IMR-90 (cell line): Measurements from ENCODE around the gene DUSP22. TPM values are rescaled to one million over a fixed set of nuclear protein-coding genes. Genes with fewer than 3 reads are reported as not detected.

Experiments used
- ATAC-seq: fragments of 200-7000 bp; cut with Tn5 transposase; 2 replicates; pipeline ENCODE4 v1.9.1; 2020; ENCODE audit warnings: low read depth, mild to moderate bottlenecking, moderate library complexity
- BruUV-seq: library from RNA; stranded (reverse); fragments of 400-500 nt; replicated peaks from 2 replicates; lab custom pipeline; 2021; lab: Mats Ljungman, UMichigan
- CTCF ChIA-PET: fragments of 300-600 bp; formaldehyde crosslinking; extraction: SDS; loops from one replicate; lab custom pipeline; 2021; ENCODE audit warnings: antibody characterized with exemption; lab: Yijun Ruan, JAX
- POLR2A ChIA-PET: fragments of 300-600 bp; sonication (Branson Sonifier 250); formaldehyde crosslinking; loops from one replicate; lab custom pipeline; 2022; ENCODE audit warnings: antibody characterized with exemption; ENCODE audit not compliant: unreplicated experiment; lab: Charles Lee
- DNase-seq: peaks from one replicate; pipeline ENCODE4 v3.0.0; 2013
- H2AFZ ChIP-seq: replicated peaks from 2 replicates; pipeline ENCODE3; 2013; ENCODE audit warnings: low read length, mild to moderate bottlenecking; ENCODE audit not compliant: poor library complexity
- H2AK5ac ChIP-seq: 2 replicates; pipeline ENCODE4 v1.6.1; 2013; ENCODE audit warnings: low read depth, low read length, inconsistent platforms
- H2AK9ac ChIP-seq: replicated peaks from 2 replicates; pipeline ENCODE3; 2013; ENCODE audit warnings: mild to moderate bottlenecking, low read depth, low read length, moderate library complexity; ENCODE audit not compliant: poor library complexity
- H2BK120ac ChIP-seq: 2 replicates; pipeline ENCODE4 v1.6.1; 2013; ENCODE audit warnings: low read depth, low read length, inconsistent platforms
- H2BK15ac ChIP-seq: 3 replicates; pipeline ENCODE4 v1.6.1; 2013; ENCODE audit warnings: low read depth, low read length, inconsistent platforms
- H2BK20ac ChIP-seq: 2 replicates; pipeline ENCODE4 v1.6.1; 2013; ENCODE audit warnings: low read depth, mild to moderate bottlenecking, inconsistent platforms, low read length, moderate library complexity
- H2BK5ac ChIP-seq: 2 replicates; pipeline ENCODE4 v1.6.1; 2013; ENCODE audit warnings: mild to moderate bottlenecking, low read depth, low read length, inconsistent platforms; ENCODE audit not compliant: poor library complexity, severe bottlenecking
- H3K14ac ChIP-seq: replicated peaks from 2 replicates; pipeline ENCODE4 v1.6.1; 2013; ENCODE audit warnings: low read depth, low read length, inconsistent platforms
- H3K18ac ChIP-seq: 2 replicates; pipeline ENCODE4 v1.6.1; 2013; ENCODE audit warnings: low read depth, low read length, control low read depth
- H3K23ac ChIP-seq: 2 replicates; pipeline ENCODE4 v1.6.1; 2013; ENCODE audit warnings: low read depth, low read length, inconsistent platforms
- H3K27ac ChIP-seq: 2 replicates; pipeline ENCODE4 v1.5.1; 2013; ENCODE audit warnings: mild to moderate bottlenecking, control low read depth, low read length; ENCODE audit not compliant: insufficient read depth
- H3K27me3 ChIP-seq: 2 replicates; pipeline ENCODE4 v1.6.1; 2013; ENCODE audit warnings: low read length; ENCODE audit not compliant: control insufficient read depth, insufficient read depth
- H3K36me3 ChIP-seq: 2 replicates; pipeline ENCODE4 v1.6.1; 2013; ENCODE audit warnings: low read length, mixed read lengths; ENCODE audit not compliant: control insufficient read depth, insufficient read depth
- H3K4ac ChIP-seq: 2 replicates; pipeline ENCODE4 v1.6.1; 2013; ENCODE audit warnings: low read depth, low read length, inconsistent platforms
- H3K4me1 ChIP-seq: 2 replicates; pipeline ENCODE4 v1.6.1; 2013; ENCODE audit warnings: low read length, mixed read lengths; ENCODE audit not compliant: control insufficient read depth, insufficient read depth
- H3K4me2 ChIP-seq: 2 replicates; pipeline ENCODE4 v1.6.1; 2013; ENCODE audit warnings: low read depth, mild to moderate bottlenecking, control low read depth, low read length, moderate library complexity
- H3K4me3 ChIP-seq: 2 replicates; pipeline ENCODE4 v1.5.1; 2013; ENCODE audit warnings: low read depth, mild to moderate bottlenecking, control low read depth, low read length, moderate library complexity; ENCODE audit not compliant: insufficient read depth
- H3K56ac ChIP-seq: 2 replicates; pipeline ENCODE4 v1.6.1; 2013; ENCODE audit warnings: low read length, inconsistent platforms; ENCODE audit not compliant: insufficient read depth; ENCODE audit errors: extremely low read depth
- H3K79me1 ChIP-seq, 2 experiments: 2 replicates each; pipeline ENCODE4 v1.6.1; 2013; ENCODE audit warnings: low read length in 2 of 2, inconsistent platforms in 1 of 2, low read depth in 1 of 2
- H3K9ac ChIP-seq: 2 replicates; pipeline ENCODE4 v1.6.1; 2013; ENCODE audit warnings: low read depth, low read length, control low read depth
- H3K9me1 ChIP-seq: 2 replicates; pipeline ENCODE4 v1.6.1; 2013; ENCODE audit warnings: low read length, inconsistent platforms; ENCODE audit not compliant: insufficient read depth
- H3K9me3 ChIP-seq: 2 replicates; pipeline ENCODE4 v1.6.1; 2013; ENCODE audit warnings: low read length; ENCODE audit not compliant: control insufficient read depth, insufficient read depth
- H4K20me1 ChIP-seq: 2 replicates; pipeline ENCODE4 v1.6.1; 2013; ENCODE audit warnings: low read length, inconsistent platforms; ENCODE audit not compliant: insufficient read depth
- H4K5ac ChIP-seq: 2 replicates; pipeline ENCODE4 v1.6.1; 2013; ENCODE audit warnings: mild to moderate bottlenecking, low read depth, low read length, control low read depth
- H4K8ac ChIP-seq, 2 experiments: 2 replicates each; pipeline ENCODE4 v1.6.1; 2013; ENCODE audit warnings: low read depth in 2 of 2, low read length in 2 of 2, control low read depth in 1 of 2, inconsistent platforms in 1 of 2
- H4K91ac ChIP-seq: 2 replicates; pipeline ENCODE4 v1.6.1; 2013; ENCODE audit warnings: low read depth, low read length, inconsistent platforms; ENCODE audit not compliant: insufficient read depth
- CHD1 ChIP-seq: IDR thresholded peaks from 2 replicates; pipeline ENCODE4 v1.6.1; 2012; ENCODE audit warnings: low read depth, low read length, improper control_type of control experiment
- CTCF ChIP-seq: conservative IDR thresholded peaks from 2 replicates; pipeline ENCODE4 v1.5.1; 2012; ENCODE audit warnings: mild to moderate bottlenecking, low read depth, low read length, improper control_type of control experiment
- MAZ ChIP-seq: IDR thresholded peaks from 2 replicates; pipeline ENCODE4 v1.6.1; 2012; ENCODE audit warnings: low read depth, mild to moderate bottlenecking, low read length, improper control_type of control experiment, moderate library complexity, borderline replicate concordance
- RAD21 ChIP-seq: IDR thresholded peaks from 2 replicates; pipeline ENCODE4 v1.6.1; 2012; ENCODE audit warnings: low read length, improper control_type of control experiment
- RFX5 ChIP-seq: IDR thresholded peaks from 2 replicates; pipeline ENCODE4 v1.8.0; 2012; ENCODE audit warnings: low read depth, mild to moderate bottlenecking, low read length, moderate library complexity
- SMC3 ChIP-seq: fragments of 150-350 bp; IDR thresholded peaks from 2 replicates; pipeline ENCODE4 v1.6.1; 2016; ENCODE audit warnings: low read depth, mild to moderate bottlenecking, antibody characterized with exemption, low read length, moderate library complexity
- WGBS, 2 experiments: methylation state at CpG; one replicate each; pipeline versions ENCODE4 v1.1.5 to v1.1.7; 2013; ENCODE audit warnings: missing lambda C conversion rate in 2 of 2; ENCODE audit not compliant: insufficient read length in 1 of 2; ENCODE audit errors: extremely low coverage in 2 of 2; 5-methylcytosine and 5-hydroxymethylcytosine counted together
- dilution Hi-C: fragments of 300-500 bp; cut with HindIII; formaldehyde crosslinking; loops from one replicate; pipeline ENCODE4 v1.14.3; 2018; ENCODE audit warnings: low sequenced_read_pairs; ENCODE audit not compliant: unreplicated experiment
- in situ Hi-C: fragments of 300-500 bp; cut with MboI; formaldehyde crosslinking; loops from 3 replicates; pipeline ENCODE4 v1.14.3; 2019; ENCODE audit warnings: low sequenced_read_pairs, inconsistent platforms, mixed read lengths
- intact Hi-C: fragments of 100-400 bp; cut with micrococcal nuclease; formaldehyde crosslinking; loops from 2 replicates; pipeline ENCODE4 v1.10.0; 2022
- polyA plus RNA-seq, 3 experiments: library from polyadenylated mRNA; depleted of rRNA; stranded (reverse); fragments of >200 nt; gene quantifications; 2 replicates each; pipeline ENCODE4 v1.2.3, GENCODE V29; 2012; ENCODE audit warnings: low replicate concordance in 1 of 3
- total RNA-seq: library from RNA; depleted of rRNA; stranded (reverse); fragments of >200 nt; gene quantifications from 2 replicates; pipeline ENCODE4 v1.2.3, GENCODE V29; 2012

DUSP22 gene
- total and polyA plus RNA-seq, 2 of the 4 experiments (the other 2 are of a cell fraction): 7.1 to 8.2 TPM

- TF ChIP-seq RAD21: no peak
These were observed 13.3 kb downstream of the DUSP22 start (continued) for GRCh38 chr6:305371-306206.

GRCh38 chr6:306641-307061 is 14.4 kb downstream of the DUSP22 start:
- H3K4me3 ChIP-seq: no peak overlapping the region
- H3K79me1 ChIP-seq: no peaks in the 10 kb centered on the region; a peak in 1 of 4 replicates
- H3K9me3 ChIP-seq: peaks cover 5% of the 10 kb centered on the region; the same call in 1 of the 2 replicates
- no peak overlapping the region for H2BK120ac ChIP-seq
- no peak for ATAC-seq
- H2AFZ ChIP-seq: no peak overlapping the region
- no peak overlapping the region for H3K4ac ChIP-seq
- no peak overlapping the region for H4K91ac ChIP-seq
- ChIA-PET CTCF (no interaction called here), POLR2A (no interaction called here)
- H2BK5ac ChIP-seq: no peak overlapping the region
- H3K4me2 ChIP-seq: no peak overlapping the region
- BruUV-seq: no TSS peak
- H3K18ac ChIP-seq: no peak overlapping the region
- no peak overlapping the region for H2AK9ac ChIP-seq
- H4K20me1 ChIP-seq: no peaks in the 10 kb centered on the region
- no peaks in the 10 kb centered on the region for H3K9me1 ChIP-seq
- H3K56ac ChIP-seq: no peak overlapping the region
- H3K23ac ChIP-seq: no peak overlapping the region
- in situ Hi-C loops: no loop called here
- 84% methylated on average over 4 of the region's 8 CpGs; no CpG with 5 or more reads in 1 of the 2 experiments for WGBS, 2 experiments
- no peak for TF ChIP-seq CHD1
- no peak for TF ChIP-seq RFX5
- TF ChIP-seq CTCF: no peak
- TF ChIP-seq SMC3: no peak
- no peak for TF ChIP-seq MAZ
- H2BK20ac ChIP-seq: no peak overlapping the region
- no peaks in the 10 kb centered on the region for H3K4me1 ChIP-seq
- H2AK5ac ChIP-seq: no peak overlapping the region
- no peak overlapping the region for H3K27ac ChIP-seq
- no peak overlapping the region for H3K9ac ChIP-seq
- intact Hi-C loops: no loop called here
- H4K5ac ChIP-seq: no peak overlapping the region
- no peak overlapping the region for H2BK15ac ChIP-seq
- H3K36me3 ChIP-seq: no peaks in the 10 kb centered on the region
- DNase-seq: no peak
- H4K8ac ChIP-seq: no peak overlapping the region
- H3K27me3 ChIP-seq: no peaks in the 10 kb centered on the region
- dilution Hi-C loops: no loop called here
- H3K14ac ChIP-seq: no peak overlapping the region
